MM.1S (cell line): ENCODE measurements around the gene CPXM1.

Experiments used
- CTCF ChIP-seq: fragments of 300-600 bp; sonication (generic); IDR thresholded peaks from 2 replicates; pipeline ENCODE4 v1.5.1; 2016; ENCODE audit warnings: antibody characterized with exemption, low read length, mixed read lengths
- EZH2 ChIP-seq: fragments of 300-600 bp; sonication (generic); optimal IDR thresholded peaks from 2 replicates; pipeline ENCODE3; 2017; ENCODE audit warnings: low read depth, mild to moderate bottlenecking, antibody characterized with exemption, low read length, mixed read lengths

- TF ChIP-seq CTCF, result no peak
- TF ChIP-seq EZH2, result no peak
Observed at GRCh38 chr20:2796011-2796660, 4.3 kb downstream of the CPXM1 start.
